OCI-LY1 (cell line): ENCODE data around the gene MIER1.

ENCODE experiments used
- EZH2 ChIP-seq: fragments of 200-600 bp; sonication (generic), shearing (Covaris generic); IDR thresholded peaks from 2 replicates; pipeline ENCODE4 v1.8.0; 2017; ENCODE audit warnings: borderline replicate concordance, mixed run types, mild to moderate bottlenecking, antibody characterized with exemption, low read length, moderate library complexity, mixed read lengths
- TF ChIP-seq, protein P1 (sequence below): fragments of 200-600 bp; sonication (generic), shearing (Covaris generic); IDR thresholded peaks from 2 replicates; pipeline ENCODE4 v1.5.1; 2017; ENCODE audit warnings: mild to moderate bottlenecking, antibody characterized with exemption, low read length, moderate library complexity, mixed read lengths

DNA sequence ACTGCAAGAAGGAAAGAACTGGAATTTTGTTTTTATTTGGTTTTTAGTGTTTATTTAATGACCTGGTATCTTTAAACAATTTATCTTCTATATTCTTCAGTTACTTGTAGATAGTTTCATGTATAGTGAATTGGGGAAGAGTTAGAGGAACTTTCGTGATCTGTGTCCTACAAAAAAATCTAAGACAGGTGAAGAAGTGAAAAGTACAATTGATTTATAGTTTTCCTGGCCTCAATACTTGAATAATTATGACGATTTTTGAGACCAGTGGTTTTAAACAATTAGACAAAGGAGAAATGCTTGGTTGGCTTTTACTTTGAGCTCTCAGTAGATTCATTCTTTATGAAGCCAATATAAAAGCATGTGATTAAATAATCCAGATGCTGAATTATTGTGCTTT lies 7.5 kb downstream of the MIER1 start:
- TF ChIP-seq, protein P1, sequence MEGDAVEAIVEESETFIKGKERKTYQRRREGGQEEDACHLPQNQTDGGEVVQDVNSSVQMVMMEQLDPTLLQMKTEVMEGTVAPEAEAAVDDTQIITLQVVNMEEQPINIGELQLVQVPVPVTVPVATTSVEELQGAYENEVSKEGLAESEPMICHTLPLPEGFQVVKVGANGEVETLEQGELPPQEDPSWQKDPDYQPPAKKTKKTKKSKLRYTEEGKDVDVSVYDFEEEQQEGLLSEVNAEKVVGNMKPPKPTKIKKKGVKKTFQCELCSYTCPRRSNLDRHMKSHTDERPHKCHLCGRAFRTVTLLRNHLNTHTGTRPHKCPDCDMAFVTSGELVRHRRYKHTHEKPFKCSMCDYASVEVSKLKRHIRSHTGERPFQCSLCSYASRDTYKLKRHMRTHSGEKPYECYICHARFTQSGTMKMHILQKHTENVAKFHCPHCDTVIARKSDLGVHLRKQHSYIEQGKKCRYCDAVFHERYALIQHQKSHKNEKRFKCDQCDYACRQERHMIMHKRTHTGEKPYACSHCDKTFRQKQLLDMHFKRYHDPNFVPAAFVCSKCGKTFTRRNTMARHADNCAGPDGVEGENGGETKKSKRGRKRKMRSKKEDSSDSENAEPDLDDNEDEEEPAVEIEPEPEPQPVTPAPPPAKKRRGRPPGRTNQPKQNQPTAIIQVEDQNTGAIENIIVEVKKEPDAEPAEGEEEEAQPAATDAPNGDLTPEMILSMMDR, result no peak
- TF ChIP-seq EZH2, result no peak
